Panc1 (cell line): ENCODE results near the gene EAF2. TPM values are rescaled to one million over a fixed set of nuclear protein-coding genes. Genes with fewer than 3 reads are reported as not detected.

Experiments used
- ATAC-seq: fragments of 200-7000 bp; cut with Tn5 transposase; 2 replicates; pipeline ENCODE4 v1.9.1; 2020; ENCODE audit warnings: mild to moderate bottlenecking, moderate library complexity
- BruUV-seq: library from RNA; stranded (reverse); fragments of 400-500 nt; replicated peaks from 2 replicates; lab custom pipeline; 2021; lab: Mats Ljungman, UMichigan
- CTCF ChIA-PET: fragments of 300-600 bp; sonication (Branson Sonifier 250); formaldehyde crosslinking; loops from one replicate; lab custom pipeline; 2022; ENCODE audit warnings: antibody characterized with exemption; lab: Charles Lee
- POLR2A ChIA-PET: fragments of 300-600 bp; sonication (Branson Sonifier 250); formaldehyde crosslinking; loops from one replicate; lab custom pipeline; 2022; ENCODE audit warnings: antibody characterized with exemption; lab: Charles Lee
- DNase-seq: peaks from one replicate; pipeline ENCODE4 v3.0.0-alpha.2; 2010; ENCODE audit warnings: low read depth, low spot score
- H3K27ac ChIP-seq: 2 replicates; pipeline ENCODE4 v1.5.1; 2011; ENCODE audit warnings: mild to moderate bottlenecking, low read length, inconsistent platforms
- H3K27me3 ChIP-seq: fragments of 200-500 bp; sonication (Bioruptor generic); 2 replicates; pipeline ENCODE4 v1.6.0; 2014; ENCODE audit warnings: low read length, inconsistent platforms; ENCODE audit not compliant: control insufficient read depth, insufficient read depth
- H3K36me3 ChIP-seq: fragments of 200-500 bp; sonication (Bioruptor generic); 2 replicates; pipeline ENCODE4 v1.5.1; 2014; ENCODE audit warnings: inconsistent platforms, mild to moderate bottlenecking, low read length, moderate library complexity; ENCODE audit not compliant: control insufficient read depth, insufficient read depth
- H3K4me1 ChIP-seq: 2 replicates; pipeline ENCODE4 v1.5.1; 2011; ENCODE audit warnings: inconsistent platforms, mild to moderate bottlenecking, low read length, moderate library complexity; ENCODE audit not compliant: control insufficient read depth, insufficient read depth
- H3K4me3 ChIP-seq, 2 experiments: 2 replicates each; pipeline ENCODE4 v1.5.1; 2011 to 2012; ENCODE audit warnings: low read depth in 2 of 2, low read length in 2 of 2, mild to moderate bottlenecking in 2 of 2, inconsistent platforms in 1 of 2, moderate library complexity in 1 of 2
- H3K9me3 ChIP-seq: fragments of 200-500 bp; sonication (Bioruptor generic); 2 replicates; pipeline ENCODE4 v1.5.1; 2014; ENCODE audit warnings: low read depth, mild to moderate bottlenecking, inconsistent platforms, low read length, moderate library complexity; ENCODE audit not compliant: control insufficient read depth, insufficient read depth
- CTCF ChIP-seq: fragments of 450-650 bp; IDR thresholded peaks from 2 replicates; pipeline ENCODE4 v1.5.1; 2017; ENCODE audit warnings: mild to moderate bottlenecking
- POLR2AphosphoS5 ChIP-seq: IDR thresholded peaks from 2 replicates; pipeline ENCODE4 v1.6.1; 2012; ENCODE audit warnings: mild to moderate bottlenecking, low read depth, low read length, moderate library complexity
- REST ChIP-seq, 2 experiments: IDR thresholded peaks; 2 replicates each; pipeline ENCODE4 v1.6.1; 2011 to 2012; ENCODE audit warnings: low read depth in 2 of 2, control low read depth in 1 of 2, low read length in 1 of 2, mild to moderate bottlenecking in 1 of 2, moderate library complexity in 1 of 2; ENCODE audit not compliant: insufficient read depth in 1 of 2
- SIN3A ChIP-seq: IDR thresholded peaks from 2 replicates; pipeline ENCODE4 v1.6.1; 2012; ENCODE audit warnings: low read depth, mild to moderate bottlenecking, low read length, moderate library complexity, borderline replicate concordance; ENCODE audit not compliant: insufficient read depth
- TCF7L2 ChIP-seq: IDR thresholded peaks from 2 replicates; pipeline ENCODE4 v1.6.1; 2011; ENCODE audit warnings: mild to moderate bottlenecking, low read depth, low read length, inconsistent platforms
- in situ Hi-C: cut with HindIII; loops from 2 replicates; pipeline ENCODE4 v1.10.0; 2016; ENCODE audit warnings: low sequenced_read_pairs, low pct_unique_long_range_greater_than_20kb
- intact Hi-C: fragments of 100-400 bp; cut with micrococcal nuclease; formaldehyde crosslinking; loops from one replicate; pipeline ENCODE4 v1.10.0; 2022; ENCODE audit not compliant: unreplicated experiment
- total RNA-seq: library from RNA; stranded (reverse); gene quantifications from one replicate; pipeline ENCODE4 v1.2.1, GENCODE V29; 2021; ENCODE audit not compliant: unreplicated experiment

EAF2 gene
- total RNA-seq, 1 experiment from 2014 or later: 5.3 TPM

- ATAC-seq (no peak), DNase-seq (no peak)
- BruUV-seq: no TSS peak
- intact Hi-C loops: no loop called here
- CTCF ChIA-PET: no interaction called here
- Histone ChIP-seq H3K9me3 (no peaks in the 10 kb centered on the region), H3K4me1 (no peaks in the 10 kb centered on the region), H3K36me3 (peaks cover 23% of the 10 kb centered on the region), H3K4me3 (no peak overlapping the region), H3K27ac (no peak overlapping the region), H3K27me3 (no peaks in the 10 kb centered on the region)
- in situ Hi-C loops: no loop called here
- POLR2A ChIA-PET: no interaction called here
- no peak for TF ChIP-seq REST (IDR thresholded peaks at IDR 0.05; ENCODE audit: insufficient read depth in 1 of 2, low read depth in 2 of 2, low read length in 1 of 2)
- TF ChIP-seq CTCF: no peak
- TF ChIP-seq TCF7L2: no peak
- no peak for TF ChIP-seq POLR2AphosphoS5
- TF ChIP-seq SIN3A: no peak
Measured at GRCh38 chr3:121796970-121797369, 38.0 kb upstream of the EAF2 start.

DNA sequence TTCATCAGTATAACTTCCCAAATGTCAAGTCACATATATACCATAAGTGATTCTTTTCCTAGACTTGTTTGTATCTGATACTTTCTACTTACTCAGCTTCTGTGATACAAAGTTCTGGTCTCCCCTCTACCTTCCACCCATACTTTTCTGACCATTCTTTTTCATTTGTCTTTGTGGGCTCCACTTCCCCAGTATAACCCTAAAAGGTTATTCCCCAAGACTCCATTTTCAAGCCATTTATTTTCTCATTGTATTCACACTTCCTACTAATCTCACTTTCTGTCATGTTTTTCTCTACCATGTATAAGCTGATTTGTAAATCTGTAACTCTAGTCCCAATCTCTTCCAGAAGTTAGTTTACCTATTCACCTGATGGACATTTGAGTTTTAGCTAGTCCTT, 34.1 kb upstream of the EAF2 start:
- Histone ChIP-seq H3K4me3 (no peak overlapping the region), H3K4me1 (no peaks in the 10 kb centered on the region), H3K27ac (no peak overlapping the region), H3K36me3 (peaks cover 15% of the 10 kb centered on the region), H3K27me3 (no peaks in the 10 kb centered on the region), H3K9me3 (no peaks in the 10 kb centered on the region)
- POLR2A ChIA-PET: no interaction called here
- intact Hi-C loops: no loop called here
- DNase-seq: no peak
- CTCF ChIA-PET: no interaction called here
- in situ Hi-C loops: no loop called here
- ATAC-seq: no peak
- TF ChIP-seq CTCF: no peak
- no peak for TF ChIP-seq TCF7L2
- TF ChIP-seq REST (IDR thresholded peaks at IDR 0.05; ENCODE audit: insufficient read depth in 1 of 2, low read depth in 2 of 2, low read length in 1 of 2): no peak
- no peak for TF ChIP-seq POLR2AphosphoS5
- TF ChIP-seq SIN3A: no peak
- BruUV-seq: no TSS peak
